GM23338 (cell line): ENCODE data around the gene CLEC1B. TPM values are rescaled to one million over a fixed set of nuclear protein-coding genes. Genes with fewer than 3 reads are reported as not detected.

Experiments
- ATAC-seq: fragments of 200-7000 bp; cut with Tn5 transposase; 3 replicates; pipeline ENCODE4 v1.9.1; 2020
- DNase-seq: peaks from one replicate; pipeline ENCODE4 v3.0.0-alpha.2; 2015; ENCODE audit warnings: low spot score
- H2AFZ ChIP-seq: fragments of 200-600 bp; sonication (generic); 2 replicates; pipeline ENCODE4 v1.8.0; 2016; ENCODE audit warnings: antibody characterized with exemption, mild to moderate bottlenecking, moderate library complexity
- H3F3A ChIP-seq: fragments of 200-600 bp; sonication (generic); replicated peaks from 2 replicates; pipeline ENCODE4 v1.8.0; 2017; ENCODE audit warnings: antibody characterized with exemption, mixed run types, low read depth
- H3K27ac ChIP-seq: fragments of 200-600 bp; sonication (generic); 2 replicates; pipeline ENCODE4 v1.6.1; 2016; ENCODE audit warnings: low read depth
- H3K27me3 ChIP-seq: fragments of 200-600 bp; sonication (generic); 2 replicates; pipeline ENCODE4 v1.8.0; 2016; ENCODE audit warnings: mild to moderate bottlenecking, mixed run types, moderate library complexity; ENCODE audit not compliant: insufficient read depth
- H3K36me3 ChIP-seq: fragments of 200-600 bp; sonication (generic); 2 replicates; pipeline ENCODE4 v1.8.0; 2016; ENCODE audit warnings: mild to moderate bottlenecking; ENCODE audit not compliant: insufficient read depth
- H3K4me1 ChIP-seq: fragments of 200-600 bp; sonication (generic); 2 replicates; pipeline ENCODE4 v1.8.0; 2016; ENCODE audit warnings: mild to moderate bottlenecking, moderate library complexity; ENCODE audit not compliant: insufficient read depth
- H3K4me2 ChIP-seq: fragments of 200-600 bp; sonication (generic); 2 replicates; pipeline ENCODE4 v1.7.1; 2017; ENCODE audit warnings: mixed run types
- H3K4me3 ChIP-seq: fragments of 200-600 bp; sonication (generic); 2 replicates; pipeline ENCODE4 v1.6.1; 2016; ENCODE audit warnings: mixed run types
- H3K79me2 ChIP-seq: fragments of 200-600 bp; sonication (generic); replicated peaks from 2 replicates; pipeline ENCODE4 v1.8.0; 2017; ENCODE audit warnings: mild to moderate bottlenecking; ENCODE audit not compliant: insufficient read depth
- H3K9me2 ChIP-seq: fragments of 200-600 bp; sonication (generic); 2 replicates; pipeline ENCODE4 v1.8.0; 2017; ENCODE audit not compliant: insufficient read depth
- H4K20me1 ChIP-seq: fragments of 200-600 bp; sonication (generic); replicated peaks from 2 replicates; pipeline ENCODE4 v1.8.0; 2017; ENCODE audit warnings: mild to moderate bottlenecking; ENCODE audit not compliant: insufficient read depth
- H3K27ac Mint-ChIP-seq: 2 replicates; pipeline ENCODE4 v1.8.0; 2020; ENCODE audit warnings: inconsistent platforms, mild to moderate bottlenecking, moderate library complexity, mixed read lengths
- H3K27me3 Mint-ChIP-seq: 3 replicates; pipeline ENCODE4 v1.8.0; 2022; ENCODE audit warnings: low read depth, mild to moderate bottlenecking, moderate library complexity, mixed read lengths, inconsistent platforms; ENCODE audit not compliant: insufficient read depth, poor library complexity
- H3K36me3 Mint-ChIP-seq: 3 replicates; pipeline ENCODE4 v1.8.0; 2021; ENCODE audit warnings: low read depth, mild to moderate bottlenecking, inconsistent platforms, moderate library complexity, mixed read lengths
- H3K4me1 Mint-ChIP-seq: 3 replicates; pipeline ENCODE4 v1.8.0; 2020; ENCODE audit warnings: mild to moderate bottlenecking, inconsistent platforms, mixed read lengths
- H3K4me3 Mint-ChIP-seq: 3 replicates; pipeline ENCODE4 v1.8.0; 2021; ENCODE audit warnings: moderate library complexity, mild to moderate bottlenecking, inconsistent platforms, mixed read lengths
- H3K9me3 Mint-ChIP-seq: 3 replicates; pipeline ENCODE4 v1.8.0; 2020; ENCODE audit warnings: moderate library complexity, mild to moderate bottlenecking, inconsistent platforms, mixed read lengths
- CREB1 ChIP-seq: fragments of 250-450 bp; sonication (Bioruptor Pico); IDR thresholded peaks from 2 replicates; pipeline ENCODE4 v1.5.0; 2020; ENCODE audit warnings: low read depth, mild to moderate bottlenecking, moderate library complexity
- EZH2 ChIP-seq: fragments of 200-600 bp; sonication (generic); IDR thresholded peaks from one replicate; pipeline ENCODE4 v1.8.0; 2017; ENCODE audit warnings: antibody characterized with exemption, mild to moderate bottlenecking, low read depth; ENCODE audit not compliant: unreplicated experiment
- EZH2phosphoT487 ChIP-seq: fragments of 200-600 bp; sonication (generic); IDR thresholded peaks from one replicate; pipeline ENCODE4 v1.8.1; 2018; ENCODE audit warnings: antibody characterized with exemption; ENCODE audit not compliant: unreplicated experiment
- JUNB ChIP-seq: IDR thresholded peaks from one replicate; pipeline ENCODE4 v1.6.1; 2016; ENCODE audit warnings: antibody characterized with exemption; ENCODE audit not compliant: unreplicated experiment
- NANOG ChIP-seq: IDR thresholded peaks from 2 replicates; pipeline ENCODE4 v1.6.1; 2016; ENCODE audit warnings: antibody characterized with exemption, borderline replicate concordance
- POLR2AphosphoS5 ChIP-seq: IDR thresholded peaks from 2 replicates; pipeline ENCODE4 v1.6.1; 2016; ENCODE audit warnings: antibody characterized with exemption, low read depth
- STAT1 ChIP-seq: IDR thresholded peaks from one replicate; pipeline ENCODE4 v1.6.1; 2016; ENCODE audit warnings: antibody characterized with exemption; ENCODE audit not compliant: unreplicated experiment
- polyA plus RNA-seq: library from polyadenylated mRNA; unstranded; fragments of >200 nt; fragmentation: Nextera tagmentation; extraction: Ambion mirVana; gene quantifications from 2 replicates; pipeline ENCODE4 v1.2.1, GENCODE V29; 2016
- total RNA-seq: library from RNA; depleted of rRNA; stranded (reverse); fragments of >200 nt; shearing (Covaris generic); gene quantifications from 2 replicates; pipeline ENCODE4 v1.2.3, GENCODE V29; 2014
- TF ChIP-seq, protein P1 (sequence below), 2 experiments: fragments of 200-600 bp in 1 of 2; sonication (generic) in 1 of 2; conservative IDR thresholded peaks; 2 replicates each; pipeline versions ENCODE4 v1.5.1 to v1.6.1; 2016 to 2017; ENCODE audit warnings: antibody characterized with exemption in 2 of 2, low read depth in 2 of 2, mild to moderate bottlenecking in 2 of 2, moderate library complexity in 1 of 2
- TF ChIP-seq, protein P2 (sequence below): IDR thresholded peaks from 2 replicates; pipeline ENCODE4 v1.6.1; 2016; ENCODE audit warnings: antibody characterized with exemption
- TF ChIP-seq, protein P3 (sequence below): fragments of 250-450 bp; sonication (Bioruptor Pico); IDR thresholded peaks from 2 replicates; pipeline ENCODE4 v1.5.0; 2020; ENCODE audit warnings: mild to moderate bottlenecking, moderate library complexity

Gene CLEC1B
- total and polyA plus RNA-seq, 2 experiments from 2014 or later, result not detected

DNA sequence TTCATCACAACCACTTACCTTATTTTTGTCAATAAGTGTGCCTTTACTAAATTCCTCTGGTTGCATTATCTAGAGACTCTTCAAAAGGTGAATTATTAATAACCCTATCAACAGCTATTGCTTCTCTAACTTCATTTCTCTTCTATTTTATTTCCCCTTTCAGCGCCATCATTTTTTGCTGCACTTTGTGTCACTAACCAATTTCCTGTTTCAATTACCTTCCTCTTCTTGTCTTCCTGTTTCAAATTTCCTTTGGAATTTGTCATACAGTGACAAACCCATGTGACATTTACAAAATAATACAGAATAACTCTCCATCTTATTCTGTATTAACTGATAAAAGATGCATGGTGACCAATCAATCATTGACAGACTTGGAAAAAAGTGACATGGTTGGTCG lies 54.5 kb downstream of the CLEC1B start (continued):
- TF ChIP-seq, protein P1, sequence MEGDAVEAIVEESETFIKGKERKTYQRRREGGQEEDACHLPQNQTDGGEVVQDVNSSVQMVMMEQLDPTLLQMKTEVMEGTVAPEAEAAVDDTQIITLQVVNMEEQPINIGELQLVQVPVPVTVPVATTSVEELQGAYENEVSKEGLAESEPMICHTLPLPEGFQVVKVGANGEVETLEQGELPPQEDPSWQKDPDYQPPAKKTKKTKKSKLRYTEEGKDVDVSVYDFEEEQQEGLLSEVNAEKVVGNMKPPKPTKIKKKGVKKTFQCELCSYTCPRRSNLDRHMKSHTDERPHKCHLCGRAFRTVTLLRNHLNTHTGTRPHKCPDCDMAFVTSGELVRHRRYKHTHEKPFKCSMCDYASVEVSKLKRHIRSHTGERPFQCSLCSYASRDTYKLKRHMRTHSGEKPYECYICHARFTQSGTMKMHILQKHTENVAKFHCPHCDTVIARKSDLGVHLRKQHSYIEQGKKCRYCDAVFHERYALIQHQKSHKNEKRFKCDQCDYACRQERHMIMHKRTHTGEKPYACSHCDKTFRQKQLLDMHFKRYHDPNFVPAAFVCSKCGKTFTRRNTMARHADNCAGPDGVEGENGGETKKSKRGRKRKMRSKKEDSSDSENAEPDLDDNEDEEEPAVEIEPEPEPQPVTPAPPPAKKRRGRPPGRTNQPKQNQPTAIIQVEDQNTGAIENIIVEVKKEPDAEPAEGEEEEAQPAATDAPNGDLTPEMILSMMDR (conservative IDR thresholded peaks at IDR 0.05; ENCODE audit: low read depth in 2 of 2), result no peak
- TF ChIP-seq, protein P2, sequence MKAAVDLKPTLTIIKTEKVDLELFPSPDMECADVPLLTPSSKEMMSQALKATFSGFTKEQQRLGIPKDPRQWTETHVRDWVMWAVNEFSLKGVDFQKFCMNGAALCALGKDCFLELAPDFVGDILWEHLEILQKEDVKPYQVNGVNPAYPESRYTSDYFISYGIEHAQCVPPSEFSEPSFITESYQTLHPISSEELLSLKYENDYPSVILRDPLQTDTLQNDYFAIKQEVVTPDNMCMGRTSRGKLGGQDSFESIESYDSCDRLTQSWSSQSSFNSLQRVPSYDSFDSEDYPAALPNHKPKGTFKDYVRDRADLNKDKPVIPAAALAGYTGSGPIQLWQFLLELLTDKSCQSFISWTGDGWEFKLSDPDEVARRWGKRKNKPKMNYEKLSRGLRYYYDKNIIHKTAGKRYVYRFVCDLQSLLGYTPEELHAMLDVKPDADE, result no peak
- TF ChIP-seq EZH2phosphoT487 (no peak), JUNB (no peak), STAT1 (no peak)

DNA sequence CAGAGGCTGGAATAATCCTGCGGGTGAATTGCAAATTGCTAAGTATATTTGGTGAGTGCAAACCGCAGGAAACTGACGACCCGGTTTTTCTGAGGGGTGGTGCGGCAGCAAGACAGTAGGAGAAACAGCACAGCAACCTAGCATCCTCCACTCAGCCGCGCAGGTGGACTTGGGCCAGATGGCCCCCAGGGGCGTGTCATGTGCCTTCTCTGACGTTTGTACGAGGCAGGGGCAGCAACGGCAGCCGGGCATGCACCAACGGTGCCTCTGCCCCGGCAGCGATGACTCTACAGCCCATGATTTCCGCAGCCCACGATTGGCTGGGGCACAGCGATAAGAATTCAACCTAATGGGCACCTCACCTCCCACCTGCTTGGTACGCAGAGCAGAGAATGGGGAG lies 55.7 kb downstream of the CLEC1B start:
- ATAC-seq, result no peak; the same call in 2 of the 3 replicates
- H2AFZ ChIP-seq, result peak overlapping the region; percentile 74
- peaks cover 3% of the 10 kb centered on the region for H3K27me3 Mint-ChIP-seq
- H3K4me3 ChIP-seq, result no peak overlapping the region
- no peaks in the 10 kb centered on the region for H3K27me3 ChIP-seq
- H3K4me2 ChIP-seq, result no peak overlapping the region
- DNase-seq, result peak; percentile 2
- H3K36me3 Mint-ChIP-seq, result no peaks in the 10 kb centered on the region
- H3K27ac ChIP-seq, result no peak overlapping the region
- H3F3A ChIP-seq, result no peaks in the 10 kb centered on the region
- H3K9me2 ChIP-seq, result no peaks in the 10 kb centered on the region
- TF ChIP-seq CREB1 (CRISPR knock-in tag), result no peak
- TF ChIP-seq EZH2, result no peak
- no peak for TF ChIP-seq EZH2phosphoT487
- TF ChIP-seq, protein P1 (conservative IDR thresholded peaks at IDR 0.05; ENCODE audit: low read depth in 2 of 2), result no peak
- TF ChIP-seq POLR2AphosphoS5, result no peak
- no peak for TF ChIP-seq JUNB
- TF ChIP-seq, protein P3, sequence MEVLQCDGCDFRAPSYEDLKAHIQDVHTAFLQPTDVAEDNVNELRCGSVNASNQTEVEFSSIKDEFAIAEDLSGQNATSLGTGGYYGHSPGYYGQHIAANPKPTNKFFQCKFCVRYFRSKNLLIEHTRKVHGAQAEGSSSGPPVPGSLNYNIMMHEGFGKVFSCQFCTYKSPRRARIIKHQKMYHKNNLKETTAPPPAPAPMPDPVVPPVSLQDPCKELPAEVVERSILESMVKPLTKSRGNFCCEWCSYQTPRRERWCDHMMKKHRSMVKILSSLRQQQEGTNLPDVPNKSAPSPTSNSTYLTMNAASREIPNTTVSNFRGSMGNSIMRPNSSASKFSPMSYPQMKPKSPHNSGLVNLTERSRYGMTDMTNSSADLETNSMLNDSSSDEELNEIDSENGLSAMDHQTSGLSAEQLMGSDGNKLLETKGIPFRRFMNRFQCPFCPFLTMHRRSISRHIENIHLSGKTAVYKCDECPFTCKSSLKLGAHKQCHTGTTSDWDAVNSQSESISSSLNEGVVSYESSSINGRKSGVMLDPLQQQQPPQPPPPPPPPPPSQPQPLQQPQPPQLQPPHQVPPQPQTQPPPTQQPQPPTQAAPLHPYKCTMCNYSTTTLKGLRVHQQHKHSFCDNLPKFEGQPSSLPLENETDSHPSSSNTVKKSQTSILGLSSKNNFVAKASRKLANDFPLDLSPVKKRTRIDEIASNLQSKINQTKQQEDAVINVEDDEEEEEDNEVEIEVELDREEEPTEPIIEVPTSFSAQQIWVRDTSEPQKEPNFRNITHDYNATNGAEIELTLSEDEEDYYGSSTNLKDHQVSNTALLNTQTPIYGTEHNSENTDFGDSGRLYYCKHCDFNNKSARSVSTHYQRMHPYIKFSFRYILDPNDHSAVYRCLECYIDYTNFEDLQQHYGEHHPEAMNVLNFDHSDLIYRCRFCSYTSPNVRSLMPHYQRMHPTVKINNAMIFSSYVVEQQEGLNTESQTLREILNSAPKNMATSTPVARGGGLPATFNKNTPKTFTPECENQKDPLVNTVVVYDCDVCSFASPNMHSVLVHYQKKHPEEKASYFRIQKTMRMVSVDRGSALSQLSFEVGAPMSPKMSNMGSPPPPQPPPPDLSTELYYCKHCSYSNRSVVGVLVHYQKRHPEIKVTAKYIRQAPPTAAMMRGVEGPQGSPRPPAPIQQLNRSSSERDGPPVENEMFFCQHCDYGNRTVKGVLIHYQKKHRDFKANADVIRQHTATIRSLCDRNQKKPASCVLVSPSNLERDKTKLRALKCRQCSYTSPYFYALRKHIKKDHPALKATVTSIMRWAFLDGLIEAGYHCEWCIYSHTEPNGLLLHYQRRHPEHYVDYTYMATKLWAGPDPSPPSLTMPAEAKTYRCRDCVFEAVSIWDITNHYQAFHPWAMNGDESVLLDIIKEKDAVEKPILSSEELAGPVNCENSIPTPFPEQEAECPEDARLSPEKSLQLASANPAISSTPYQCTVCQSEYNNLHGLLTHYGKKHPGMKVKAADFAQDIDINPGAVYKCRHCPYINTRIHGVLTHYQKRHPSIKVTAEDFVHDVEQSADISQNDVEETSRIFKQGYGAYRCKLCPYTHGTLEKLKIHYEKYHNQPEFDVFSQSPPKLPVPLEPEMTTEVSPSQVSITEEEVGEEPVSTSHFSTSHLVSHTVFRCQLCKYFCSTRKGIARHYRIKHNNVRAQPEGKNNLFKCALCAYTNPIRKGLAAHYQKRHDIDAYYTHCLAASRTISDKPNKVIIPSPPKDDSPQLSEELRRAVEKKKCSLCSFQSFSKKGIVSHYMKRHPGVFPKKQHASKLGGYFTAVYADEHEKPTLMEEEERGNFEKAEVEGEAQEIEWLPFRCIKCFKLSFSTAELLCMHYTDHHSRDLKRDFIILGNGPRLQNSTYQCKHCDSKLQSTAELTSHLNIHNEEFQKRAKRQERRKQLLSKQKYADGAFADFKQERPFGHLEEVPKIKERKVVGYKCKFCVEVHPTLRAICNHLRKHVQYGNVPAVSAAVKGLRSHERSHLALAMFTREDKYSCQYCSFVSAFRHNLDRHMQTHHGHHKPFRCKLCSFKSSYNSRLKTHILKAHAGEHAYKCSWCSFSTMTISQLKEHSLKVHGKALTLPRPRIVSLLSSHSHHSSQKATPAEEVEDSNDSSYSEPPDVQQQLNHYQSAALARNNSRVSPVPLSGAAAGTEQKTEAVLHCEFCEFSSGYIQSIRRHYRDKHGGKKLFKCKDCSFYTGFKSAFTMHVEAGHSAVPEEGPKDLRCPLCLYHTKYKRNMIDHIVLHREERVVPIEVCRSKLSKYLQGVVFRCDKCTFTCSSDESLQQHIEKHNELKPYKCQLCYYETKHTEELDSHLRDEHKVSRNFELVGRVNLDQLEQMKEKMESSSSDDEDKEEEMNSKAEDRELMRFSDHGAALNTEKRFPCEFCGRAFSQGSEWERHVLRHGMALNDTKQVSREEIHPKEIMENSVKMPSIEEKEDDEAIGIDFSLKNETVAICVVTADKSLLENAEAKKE, result no peak
- TF ChIP-seq NANOG, result no peak
- no peaks in the 10 kb centered on the region for H4K20me1 ChIP-seq
- no peaks in the 10 kb centered on the region for H3K4me1 ChIP-seq
- H3K4me1 Mint-ChIP-seq, result no peaks in the 10 kb centered on the region
- no peak overlapping the region for H3K4me3 Mint-ChIP-seq
- H3K27ac Mint-ChIP-seq, result no peak overlapping the region; the same call in 1 of the 2 replicates
- 0 out of 3 replicates have a peak, but pooled peaks cover 4% of the 10 kb centered on the region for H3K9me3 Mint-ChIP-seq
- H3K79me2 ChIP-seq, result no peaks in the 10 kb centered on the region
- no peaks in the 10 kb centered on the region for H3K36me3 ChIP-seq
